Measurements from ENCODE around the gene TXNDC5. TPM values are rescaled to one million over a fixed set of nuclear protein-coding genes. Genes with fewer than 3 reads are reported as not detected.
"Not testable (repeated sequence)": the region's sequence is repeated elsewhere in the genome, so short reads cannot be mapped to it uniquely, and the experiment has no call there.

TXNDC5 gene
- total and polyA plus RNA-seq, 8 donors, result 40.0 to 115 (median 96.6) TPM

DNA sequence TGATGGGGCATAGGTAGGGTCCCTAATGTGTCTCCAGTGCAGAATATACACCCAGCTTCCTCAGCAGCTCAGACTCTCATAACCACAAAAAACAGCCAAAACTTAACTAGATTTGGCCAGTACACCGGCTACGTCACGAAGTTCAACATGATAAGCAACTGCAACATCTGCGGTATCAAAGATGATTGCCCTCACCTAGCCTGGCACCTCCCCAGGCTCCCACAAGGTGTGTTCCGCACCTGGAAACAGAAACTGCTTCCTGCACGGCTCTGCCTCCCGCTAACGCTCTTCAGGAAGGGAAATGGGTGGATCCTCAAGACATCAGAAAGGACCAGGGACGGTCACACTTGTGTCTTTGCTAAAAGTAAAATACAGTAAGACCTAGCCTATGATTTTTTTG is 9.5 kb downstream of the TXNDC5 start:
- no peaks in the 10 kb centered on the region for H3K27me3 ChIP-seq
- peaks cover 4 to 6% (median 5%) of the 10 kb centered on the region in 3 donors for H3K4me1 ChIP-seq
- WGBS, 2 donors, result 39 to 49% methylated on average over 9 of the region's 9 CpGs
- H3K36me3 ChIP-seq, result peaks cover 3 to 50% (median 30%) of the 10 kb centered on the region in 3 donors
- intact Hi-C loops (cut with DNase I), result no loop called here
- TF ChIP-seq, protein P1, sequence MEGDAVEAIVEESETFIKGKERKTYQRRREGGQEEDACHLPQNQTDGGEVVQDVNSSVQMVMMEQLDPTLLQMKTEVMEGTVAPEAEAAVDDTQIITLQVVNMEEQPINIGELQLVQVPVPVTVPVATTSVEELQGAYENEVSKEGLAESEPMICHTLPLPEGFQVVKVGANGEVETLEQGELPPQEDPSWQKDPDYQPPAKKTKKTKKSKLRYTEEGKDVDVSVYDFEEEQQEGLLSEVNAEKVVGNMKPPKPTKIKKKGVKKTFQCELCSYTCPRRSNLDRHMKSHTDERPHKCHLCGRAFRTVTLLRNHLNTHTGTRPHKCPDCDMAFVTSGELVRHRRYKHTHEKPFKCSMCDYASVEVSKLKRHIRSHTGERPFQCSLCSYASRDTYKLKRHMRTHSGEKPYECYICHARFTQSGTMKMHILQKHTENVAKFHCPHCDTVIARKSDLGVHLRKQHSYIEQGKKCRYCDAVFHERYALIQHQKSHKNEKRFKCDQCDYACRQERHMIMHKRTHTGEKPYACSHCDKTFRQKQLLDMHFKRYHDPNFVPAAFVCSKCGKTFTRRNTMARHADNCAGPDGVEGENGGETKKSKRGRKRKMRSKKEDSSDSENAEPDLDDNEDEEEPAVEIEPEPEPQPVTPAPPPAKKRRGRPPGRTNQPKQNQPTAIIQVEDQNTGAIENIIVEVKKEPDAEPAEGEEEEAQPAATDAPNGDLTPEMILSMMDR (IDR thresholded peaks at IDR 0.05), result no peak
- FAIRE-seq (no peak), DNase-seq (peak in 2 of 6 donors; percentile 39 to 40), ATAC-seq (peak in 3 of 4 donors; percentile 24 to 69 (median 37))
- no peak overlapping the region for H3K27ac ChIP-seq
- no peaks in the 10 kb centered on the region for H3K9me3 ChIP-seq
- no peak overlapping the region for H3K4me3 ChIP-seq

DNA sequence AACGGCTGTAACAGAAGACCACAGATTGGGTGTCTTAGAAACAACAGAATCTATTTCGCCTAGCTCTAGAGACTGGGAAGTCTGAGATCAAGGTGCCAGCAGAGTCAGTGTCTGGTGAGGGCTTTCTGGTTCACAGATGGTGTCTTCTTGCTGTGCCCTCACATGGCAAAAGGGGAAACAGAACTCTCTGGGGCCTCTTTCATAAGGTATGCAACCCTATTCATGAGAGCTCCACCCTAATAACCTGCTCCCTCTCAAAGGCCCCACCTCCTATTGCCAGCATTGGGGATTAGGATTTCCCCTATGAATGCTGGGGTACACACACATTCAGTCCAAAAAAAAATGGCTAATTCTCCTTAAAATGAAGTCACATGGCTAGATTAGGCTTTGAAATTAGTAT is 10.0 kb downstream of the TXNDC5 start:
- Histone ChIP-seq H3K9me3 (no peaks in the 10 kb centered on the region), H3K36me3 (peaks cover 3 to 52% (median 30%) of the 10 kb centered on the region in 3 donors), H3K4me3 (no peak overlapping the region), H3K27me3 (no peaks in the 10 kb centered on the region), H3K4me1 (peaks cover 4 to 6% (median 5%) of the 10 kb centered on the region in 3 donors), H3K27ac (no peak overlapping the region)
- DNase-seq, result no peak
- ATAC-seq, result no peak
- no peak for FAIRE-seq
- intact Hi-C loops (cut with DNase I), result no loop called here
- WGBS, 2 donors, result 70 to 76% methylated on average over 2 of the region's 2 CpGs
- TF ChIP-seq, protein P1 (IDR thresholded peaks at IDR 0.05), result no peak

DNA sequence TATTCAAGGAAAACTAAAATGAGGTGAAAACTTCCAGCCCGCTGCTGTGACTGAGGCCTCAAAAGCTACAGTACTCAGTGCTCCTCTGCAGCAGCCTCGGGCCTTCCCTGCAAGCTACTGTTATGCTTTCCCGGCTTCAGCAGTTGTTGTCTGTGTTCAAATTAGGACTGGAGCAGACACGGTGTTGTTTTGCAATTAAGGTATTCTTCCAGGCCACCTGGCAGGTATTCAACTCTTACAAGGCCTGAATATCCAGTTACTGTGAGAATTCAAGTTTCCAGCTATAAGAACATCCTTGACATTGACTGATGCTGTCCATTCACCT is 10.7 kb downstream of the TXNDC5 start:
- intact Hi-C loops (cut with DNase I), result no loop called here
- Histone ChIP-seq H3K4me1 (peaks cover 0 to 6% (median 4%) of the 10 kb centered on the region in 3 donors), H3K27ac (no peak overlapping the region), H3K4me3 (no peak overlapping the region), H3K36me3 (peaks cover 3 to 60% (median 32%) of the 10 kb centered on the region in 3 donors), H3K27me3 (no peaks in the 10 kb centered on the region), H3K9me3 (no peaks in the 10 kb centered on the region)
- no peak for DNase-seq
- WGBS, 2 donors, result 53 to 54% methylated on average over 4 of the region's 4 CpGs
- no peak for ATAC-seq
- TF ChIP-seq, protein P1 (IDR thresholded peaks at IDR 0.05), result no peak
- FAIRE-seq, result no peak

DNA sequence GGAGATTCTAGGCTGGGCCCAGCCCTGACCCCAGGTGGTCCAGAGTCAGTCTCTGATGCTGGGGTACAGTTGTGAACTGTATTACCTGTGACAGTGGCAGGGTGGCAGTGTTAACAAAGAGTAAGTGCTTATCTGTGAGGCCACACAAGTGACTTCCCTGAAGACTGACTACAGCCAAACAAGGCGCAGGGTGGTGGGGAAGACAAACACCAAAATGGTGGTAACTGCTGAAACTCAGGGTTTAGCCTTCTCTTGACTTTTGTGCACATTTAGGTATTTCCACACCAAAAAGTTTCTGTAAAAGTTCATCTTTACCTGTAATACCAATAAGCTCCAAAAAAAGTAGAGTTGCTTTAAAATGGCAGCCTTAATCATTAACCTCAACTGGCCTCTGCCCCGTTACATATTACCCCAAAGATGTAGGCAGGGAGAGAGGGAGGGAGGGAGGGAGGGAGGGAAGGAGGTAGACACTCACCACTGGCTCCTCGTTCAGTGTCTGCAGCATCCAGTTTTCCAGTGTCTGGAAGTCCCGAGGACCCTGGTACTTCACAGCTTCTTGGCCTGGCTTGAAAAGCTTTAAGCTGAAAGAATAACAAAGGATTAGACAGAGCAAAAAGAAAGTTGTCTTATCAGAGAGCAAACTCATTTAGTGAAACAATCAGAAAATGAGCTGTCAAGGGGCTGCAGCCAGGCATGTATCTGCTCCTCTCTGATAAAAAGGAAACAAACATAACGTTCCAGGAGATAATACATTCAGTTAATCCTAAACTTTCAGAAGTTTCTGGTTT is 11.3 kb downstream of the TXNDC5 start:
- Histone ChIP-seq H3K9me3 (no peaks in the 10 kb centered on the region), H3K27ac (no peak overlapping the region), H3K4me1 (peaks cover 0 to 6% (median 4%) of the 10 kb centered on the region in 3 donors), H3K4me3 (no peak overlapping the region), H3K27me3 (no peaks in the 10 kb centered on the region), H3K36me3 (peaks cover 3 to 64% (median 37%) of the 10 kb centered on the region in 3 donors)
- no peak for FAIRE-seq
- 46 to 48% methylated on average over 5 of the region's 5 CpGs for WGBS, 2 donors
- intact Hi-C loops (cut with DNase I), result no loop called here
- ATAC-seq, result peak; percentile 39 to 81 (median 54)
- TF ChIP-seq, protein P1 (IDR thresholded peaks at IDR 0.05), result no peak
- no peak for DNase-seq

DNA sequence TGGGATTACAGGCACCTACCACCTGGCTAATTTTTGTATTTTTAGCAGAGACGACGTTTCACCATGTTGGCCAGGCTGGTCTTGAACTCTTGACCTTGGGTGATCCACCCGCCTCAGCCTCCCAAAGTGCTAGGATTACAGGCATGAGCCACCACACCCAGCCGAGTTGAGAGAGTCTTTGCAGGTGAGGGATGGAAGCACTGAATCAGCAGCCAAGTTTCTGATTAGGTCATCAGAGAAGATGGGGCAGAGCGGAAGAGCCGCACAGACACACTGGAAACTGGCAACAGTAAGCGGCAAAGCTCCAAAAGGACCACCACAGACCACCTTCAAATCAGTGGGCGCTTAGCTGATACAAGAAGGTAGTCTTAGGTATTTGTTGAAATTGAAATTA is 12.4 kb downstream of the TXNDC5 start:
- peaks cover 3 to 64% (median 39%) of the 10 kb centered on the region in 3 donors for H3K36me3 ChIP-seq
- H3K9me3 ChIP-seq; intact Hi-C loops (cut with DNase I); H3K27ac ChIP-seq; FAIRE-seq; ATAC-seq; H3K27me3 ChIP-seq; DNase-seq; H3K4me3 ChIP-seq; H3K4me1 ChIP-seq: not testable (repeated sequence)
- WGBS, 2 donors, result 81 to 86% methylated on average over 8 of the region's 8 CpGs

All from pancreas (tissue), 10 donors.